Skeletal muscle cell (primary cell): ENCODE data around the gene RGMA.

Source experiments
- DNase-seq: peaks from one replicate; pipeline ENCODE4 v3.0.0-alpha.2; 2010; ENCODE audit warnings: low read depth
- H3K4me3 ChIP-seq: 2 replicates; pipeline ENCODE4 v1.5.1; 2011; ENCODE audit warnings: low read depth, mild to moderate bottlenecking, control low read depth, low read length, moderate library complexity

Gene RGMA

GRCh38 chr15:93088981-93089726, at the start of gene RGMA:
TSS of gene RGMA (minus strand) at chr15:93089211. CDS start at chr15:93088932, 279 bp downstream.
- DNase-seq, result no peak
- peak within 1 kb of the TSS; percentile 29 for H3K4me3 ChIP-seq

GRCh38 chr15:93136606-93137005, 47.6 kb upstream of the RGMA start:
- no peak for DNase-seq
- no peak overlapping the region for H3K4me3 ChIP-seq

GRCh38 chr15:93135997-93136397, 47.0 kb upstream of the RGMA start:
- no peak for DNase-seq
- H3K4me3 ChIP-seq, result no peak overlapping the region

GRCh38 chr15:93135459-93135858, 46.4 kb upstream of the RGMA start:
- no peak overlapping the region for H3K4me3 ChIP-seq
- no peak for DNase-seq

- no peak overlapping the region for H3K4me3 ChIP-seq
- no peak for DNase-seq
These were observed 42.6 kb upstream of the RGMA start for GRCh38 chr15:93131485-93132095.

GRCh38 chr15:93129702-93130488, 40.9 kb upstream of the RGMA start:
- no peak overlapping the region for H3K4me3 ChIP-seq
- DNase-seq, result no peak

GRCh38 chr15:93127286-93127685, 38.3 kb upstream of the RGMA start:
- no peak for DNase-seq
- H3K4me3 ChIP-seq, result no peak overlapping the region

- H3K4me3 ChIP-seq, result no peak overlapping the region
- no peak for DNase-seq
These were observed 37.6 kb upstream of the RGMA start for GRCh38 chr15:93126599-93126998.

- no peak for DNase-seq
- no peak overlapping the region for H3K4me3 ChIP-seq
These were observed 37.1 kb upstream of the RGMA start for GRCh38 chr15:93126148-93126547.

GRCh38 chr15:93124126-93124525, 35.1 kb upstream of the RGMA start:
- no peak for DNase-seq
- H3K4me3 ChIP-seq, result no peak overlapping the region

- H3K4me3 ChIP-seq, result no peak overlapping the region
- DNase-seq, result no peak
These were observed 33.2 kb upstream of the RGMA start for GRCh38 chr15:93121973-93122910.

- H3K4me3 ChIP-seq, result no peak overlapping the region
- no peak for DNase-seq
These were observed 32.1 kb upstream of the RGMA start for GRCh38 chr15:93121107-93121506.

- no peak for DNase-seq
- no peak overlapping the region for H3K4me3 ChIP-seq
These were observed 29.9 kb upstream of the RGMA start for GRCh38 chr15:93118904-93119303.

- DNase-seq, result no peak
- no peak overlapping the region for H3K4me3 ChIP-seq
These were observed 22.4 kb upstream of the RGMA start for GRCh38 chr15:93111451-93111850.

GRCh38 chr15:93110502-93111040, 21.6 kb upstream of the RGMA start:
- DNase-seq, result no peak

GRCh38 chr15:93109336-93110102, 20.5 kb upstream of the RGMA start:
- DNase-seq, result no peak
- H3K4me3 ChIP-seq, result no peak overlapping the region

More at GRCh38 chr15:93110502-93111040, 21.6 kb upstream of the RGMA start:
- H3K4me3 ChIP-seq, result no peak overlapping the region

GRCh38 chr15:93107646-93108045, 18.6 kb upstream of the RGMA start:
- no peak for DNase-seq

GRCh38 chr15:93105485-93105884, 16.5 kb upstream of the RGMA start:
- H3K4me3 ChIP-seq, result no peak overlapping the region
- DNase-seq, result no peak

More at GRCh38 chr15:93107646-93108045, 18.6 kb upstream of the RGMA start:
- no peak overlapping the region for H3K4me3 ChIP-seq
